Kidney epithelial cell (primary cell): Measurements from ENCODE around the gene ARHGDIG. TPM values are rescaled to one million over a fixed set of nuclear protein-coding genes. Genes with fewer than 3 reads are reported as not detected.

Experiments used
- DNase-seq: peaks from one replicate; pipeline ENCODE4 v3.0.0-alpha.2; 2010; ENCODE audit warnings: low read depth
- H3K27me3 ChIP-seq: 2 replicates; pipeline ENCODE4 v1.6.0; 2011; ENCODE audit warnings: low read length; ENCODE audit not compliant: control insufficient read depth, insufficient read depth
- H3K36me3 ChIP-seq: 2 replicates; pipeline ENCODE4 v1.5.1; 2011; ENCODE audit warnings: low read length; ENCODE audit not compliant: control insufficient read depth, insufficient read depth
- H3K4me3 ChIP-seq: 2 replicates; pipeline ENCODE4 v1.5.1; 2011; ENCODE audit warnings: low read depth, mild to moderate bottlenecking, control low read depth, low read length
- total RNA-seq: library from RNA; depleted of rRNA; stranded (reverse); fragments of >200 nt; gene quantifications from 2 replicates; pipeline ENCODE4 v1.2.3, GENCODE V29; 2015
- TF ChIP-seq, protein P1 (sequence below): IDR thresholded peaks from 2 replicates; pipeline ENCODE4 v1.5.1; 2011; ENCODE audit warnings: mild to moderate bottlenecking, moderate library complexity, low read length, control low read depth, inconsistent platforms; ENCODE audit not compliant: insufficient read depth, poor library complexity, severe bottlenecking

Gene ARHGDIG
- total RNA-seq, 1 donor from 2014 or later = 0.96 TPM

- DNase-seq = no peak
- TF ChIP-seq, protein P1, sequence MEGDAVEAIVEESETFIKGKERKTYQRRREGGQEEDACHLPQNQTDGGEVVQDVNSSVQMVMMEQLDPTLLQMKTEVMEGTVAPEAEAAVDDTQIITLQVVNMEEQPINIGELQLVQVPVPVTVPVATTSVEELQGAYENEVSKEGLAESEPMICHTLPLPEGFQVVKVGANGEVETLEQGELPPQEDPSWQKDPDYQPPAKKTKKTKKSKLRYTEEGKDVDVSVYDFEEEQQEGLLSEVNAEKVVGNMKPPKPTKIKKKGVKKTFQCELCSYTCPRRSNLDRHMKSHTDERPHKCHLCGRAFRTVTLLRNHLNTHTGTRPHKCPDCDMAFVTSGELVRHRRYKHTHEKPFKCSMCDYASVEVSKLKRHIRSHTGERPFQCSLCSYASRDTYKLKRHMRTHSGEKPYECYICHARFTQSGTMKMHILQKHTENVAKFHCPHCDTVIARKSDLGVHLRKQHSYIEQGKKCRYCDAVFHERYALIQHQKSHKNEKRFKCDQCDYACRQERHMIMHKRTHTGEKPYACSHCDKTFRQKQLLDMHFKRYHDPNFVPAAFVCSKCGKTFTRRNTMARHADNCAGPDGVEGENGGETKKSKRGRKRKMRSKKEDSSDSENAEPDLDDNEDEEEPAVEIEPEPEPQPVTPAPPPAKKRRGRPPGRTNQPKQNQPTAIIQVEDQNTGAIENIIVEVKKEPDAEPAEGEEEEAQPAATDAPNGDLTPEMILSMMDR = no peak
- H3K4me3 ChIP-seq = no peak overlapping the region
- H3K36me3 ChIP-seq = no peaks in the 10 kb centered on the region
- H3K27me3 ChIP-seq = no peaks in the 10 kb centered on the region
These were observed 20.6 kb upstream of the ARHGDIG start for GRCh38 chr16:259814-260253.

GRCh38 chr16:260326-260725 lies 20.1 kb upstream of the ARHGDIG start:
- DNase-seq = no peak
- H3K4me3 ChIP-seq = no peak overlapping the region
- TF ChIP-seq, protein P1 = no peak
- H3K27me3 ChIP-seq = no peaks in the 10 kb centered on the region
- no peaks in the 10 kb centered on the region for H3K36me3 ChIP-seq

DNA sequence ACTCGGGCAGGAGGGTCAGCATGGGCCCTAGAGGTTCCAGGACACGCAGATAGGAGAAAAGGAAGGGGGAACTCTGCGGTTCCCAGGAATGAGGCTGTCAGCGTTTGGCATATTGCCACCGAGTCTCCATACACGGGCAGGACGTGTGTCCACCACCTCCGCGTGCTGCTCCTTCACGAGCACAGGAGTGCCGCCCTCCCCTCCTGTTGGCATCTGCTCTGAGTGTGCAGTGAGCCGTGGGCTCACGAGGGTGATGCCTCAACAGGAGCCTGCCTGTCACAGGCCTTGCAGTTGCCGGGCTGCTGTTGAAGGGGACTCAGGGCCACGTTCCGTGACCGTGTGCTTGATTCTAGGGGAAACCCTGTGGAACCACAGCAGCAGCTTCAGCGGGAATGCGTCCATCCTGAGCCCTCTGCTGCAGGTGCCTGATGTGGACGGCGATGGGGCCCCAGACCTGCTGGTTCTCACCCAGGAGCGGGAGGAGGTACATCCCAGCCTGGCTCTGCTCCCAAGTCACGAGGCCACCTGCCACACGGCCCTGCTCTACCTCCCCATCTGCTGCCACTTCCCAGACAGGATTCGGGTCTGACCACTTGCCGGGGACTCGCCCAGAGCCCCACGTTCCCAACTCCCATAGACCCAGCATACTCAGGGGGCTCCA lies 19.2 kb upstream of the ARHGDIG start:
- DNase-seq = no peak
- TF ChIP-seq, protein P1 = no peak
- Histone ChIP-seq H3K4me3 (no peak overlapping the region), H3K36me3 (no peaks in the 10 kb centered on the region), H3K27me3 (no peaks in the 10 kb centered on the region)

- Histone ChIP-seq H3K4me3 (no peak overlapping the region), H3K27me3 (no peaks in the 10 kb centered on the region), H3K36me3 (no peaks in the 10 kb centered on the region)
- no peak for DNase-seq
- TF ChIP-seq, protein P1 = no peak
These were observed 18.2 kb upstream of the ARHGDIG start for GRCh38 chr16:262121-262745.

GRCh38 chr16:263182-263774 lies 17.1 kb upstream of the ARHGDIG start:
- TF ChIP-seq, protein P1 = no peak
- Histone ChIP-seq H3K4me3 (no peak overlapping the region), H3K27me3 (no peaks in the 10 kb centered on the region), H3K36me3 (no peaks in the 10 kb centered on the region)
- DNase-seq = no peak

- TF ChIP-seq, protein P1 = no peak
These were observed 16.4 kb upstream of the ARHGDIG start for GRCh38 chr16:263944-264343.

More at GRCh38 chr16:263944-264343, 16.4 kb upstream of the ARHGDIG start:
- H3K36me3 ChIP-seq = no peaks in the 10 kb centered on the region
- peaks cover 5% of the 10 kb centered on the region for H3K27me3 ChIP-seq
- H3K4me3 ChIP-seq = no peak overlapping the region
- DNase-seq = no peak
